ENCODE data around the gene MYL11.
"Not testable (repeated sequence)": the region's sequence is repeated elsewhere in the genome, so short reads cannot be mapped to it uniquely, and the experiment has no call there.

MYL11 gene

DNA sequence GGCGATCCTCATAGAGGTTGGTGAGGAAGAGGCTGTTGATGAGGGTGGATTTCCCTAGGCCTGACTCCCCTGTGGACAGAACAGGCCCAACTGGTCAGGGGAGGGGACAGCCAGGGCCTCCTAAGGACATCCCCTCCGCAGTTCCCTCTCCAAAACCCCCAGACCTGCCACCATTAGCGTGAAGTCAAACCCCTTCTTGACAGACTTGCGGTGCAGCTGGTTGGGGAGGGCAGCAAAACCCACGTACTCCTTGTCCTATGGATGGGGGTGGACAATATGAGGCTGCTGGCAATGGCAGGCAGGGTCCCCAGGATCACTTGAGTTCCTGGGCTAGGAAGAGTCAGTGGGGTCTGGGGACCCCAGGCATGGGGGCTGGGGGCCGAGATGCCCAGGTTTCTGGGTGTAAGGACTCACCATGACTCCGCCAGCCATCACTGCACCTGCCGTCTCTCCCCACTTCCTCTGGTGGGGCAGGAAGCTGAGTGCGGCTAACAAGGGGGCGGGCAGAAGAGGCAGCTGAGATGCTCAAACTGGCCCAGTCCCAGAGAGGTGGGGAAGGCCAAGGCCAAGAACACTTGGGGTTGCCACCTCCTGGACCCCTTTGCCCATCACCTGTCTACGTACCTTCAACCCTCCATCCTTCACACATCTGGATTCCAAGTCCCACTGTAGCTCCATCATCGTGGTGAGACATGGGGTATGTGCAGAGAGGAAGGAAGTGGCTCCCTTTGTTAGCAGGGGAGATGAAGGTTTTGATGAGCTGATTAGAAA lies 7.7 kb downstream of the MYL11 start, which contains the start of gene SEPTIN1:
Gene SEPTIN1, minus strand, starts transcription at position 451 of the 771 bp plus-strand sequence. Its CDS starts 19 bp downstream, at position 432.
- no peaks in the 10 kb centered on the region for H3K9me3 Mint-ChIP-seq
- TF ChIP-seq, protein P1, sequence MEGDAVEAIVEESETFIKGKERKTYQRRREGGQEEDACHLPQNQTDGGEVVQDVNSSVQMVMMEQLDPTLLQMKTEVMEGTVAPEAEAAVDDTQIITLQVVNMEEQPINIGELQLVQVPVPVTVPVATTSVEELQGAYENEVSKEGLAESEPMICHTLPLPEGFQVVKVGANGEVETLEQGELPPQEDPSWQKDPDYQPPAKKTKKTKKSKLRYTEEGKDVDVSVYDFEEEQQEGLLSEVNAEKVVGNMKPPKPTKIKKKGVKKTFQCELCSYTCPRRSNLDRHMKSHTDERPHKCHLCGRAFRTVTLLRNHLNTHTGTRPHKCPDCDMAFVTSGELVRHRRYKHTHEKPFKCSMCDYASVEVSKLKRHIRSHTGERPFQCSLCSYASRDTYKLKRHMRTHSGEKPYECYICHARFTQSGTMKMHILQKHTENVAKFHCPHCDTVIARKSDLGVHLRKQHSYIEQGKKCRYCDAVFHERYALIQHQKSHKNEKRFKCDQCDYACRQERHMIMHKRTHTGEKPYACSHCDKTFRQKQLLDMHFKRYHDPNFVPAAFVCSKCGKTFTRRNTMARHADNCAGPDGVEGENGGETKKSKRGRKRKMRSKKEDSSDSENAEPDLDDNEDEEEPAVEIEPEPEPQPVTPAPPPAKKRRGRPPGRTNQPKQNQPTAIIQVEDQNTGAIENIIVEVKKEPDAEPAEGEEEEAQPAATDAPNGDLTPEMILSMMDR (IDR thresholded peaks at IDR 0.05; ENCODE audit: unreplicated experiment in 3 of 3), result no peak
- H3K4me1 Mint-ChIP-seq, result peaks cover 20% of the 10 kb centered on the region
- H3K27me3 Mint-ChIP-seq (ENCODE audit: low read depth), result peaks cover 4% of the 10 kb centered on the region
- H3K27ac Mint-ChIP-seq, result peak within 1 kb of the TSS; percentile 33 to 92 (median 86)
- peak within 1 kb of the TSS in 2 of 3 experiments; percentile 53 to 58 for H3K4me3 Mint-ChIP-seq
- no peaks in the 10 kb centered on the region for H3K36me3 Mint-ChIP-seq (ENCODE audit: low read depth)

DNA sequence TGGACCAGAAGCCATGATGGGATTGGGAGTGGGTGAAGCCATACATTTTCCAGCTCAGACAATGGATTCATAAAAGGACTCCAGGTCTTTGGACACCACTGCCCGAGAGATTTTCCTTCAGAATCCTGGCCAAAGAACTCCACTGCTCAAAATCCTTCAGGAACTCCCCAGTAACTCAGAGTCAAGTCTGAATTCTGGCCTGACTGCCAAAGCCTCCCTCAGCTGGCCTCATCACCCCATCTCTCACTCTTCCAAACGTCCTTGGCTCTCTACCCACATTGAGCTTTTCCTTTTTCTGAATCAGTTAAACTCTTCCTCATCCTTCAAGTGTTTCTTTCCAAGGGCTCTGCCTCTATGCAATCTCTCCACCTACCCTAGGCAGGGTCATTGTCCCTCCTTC lies 8.9 kb downstream of the MYL11 start:
- Mint-ChIP-seq H3K4me1 (peaks cover 17% of the 10 kb centered on the region), H3K4me3 (peak overlapping the region in 2 of 3 experiments; percentile 53 to 58), H3K27ac (peak overlapping the region in 2 of 3 experiments; percentile 86 to 92), H3K27me3 (ENCODE audit: low read depth) (peaks cover 4% of the 10 kb centered on the region), H3K9me3 (no peaks in the 10 kb centered on the region), H3K36me3 (ENCODE audit: low read depth) (no peaks in the 10 kb centered on the region)
- TF ChIP-seq, protein P1 (IDR thresholded peaks at IDR 0.05; ENCODE audit: unreplicated experiment in 3 of 3), result no peak

DNA sequence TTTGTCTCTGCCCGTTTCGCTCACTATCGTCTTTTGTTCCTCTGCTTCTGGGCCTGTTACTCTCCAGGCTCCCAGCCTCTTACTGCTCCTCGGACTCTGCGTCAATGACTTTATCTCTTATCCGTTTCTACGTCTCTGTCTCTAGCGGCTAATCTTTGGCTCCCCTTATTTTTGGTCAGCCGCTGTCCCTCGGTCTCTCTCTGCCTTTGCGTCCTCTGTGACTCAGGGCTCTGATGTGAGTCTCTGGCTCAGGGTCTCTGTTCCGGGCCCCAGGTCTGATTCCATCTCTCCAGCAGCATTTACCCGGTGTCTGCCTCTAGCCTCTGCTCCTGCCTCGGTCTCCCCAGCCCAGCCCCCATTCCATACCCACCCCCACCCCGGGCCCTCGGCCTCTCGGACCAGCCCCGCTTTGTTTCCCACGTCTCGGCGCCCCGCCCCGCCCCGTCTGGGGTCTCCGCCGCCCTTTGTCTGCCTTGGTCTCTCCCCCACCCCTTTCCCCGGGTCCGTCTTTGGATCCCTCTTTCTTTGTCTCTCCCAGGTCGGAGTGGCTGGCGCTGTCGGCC lies 20.1 kb downstream of the MYL11 start:
- H3K27ac Mint-ChIP-seq, result peak overlapping the region; percentile 98 to 99 (median 99)
- no peaks in the 10 kb centered on the region for H3K27me3 Mint-ChIP-seq (ENCODE audit: low read depth)
- peaks cover 12% of the 10 kb centered on the region for H3K36me3 Mint-ChIP-seq (ENCODE audit: low read depth)
- no peaks in the 10 kb centered on the region for H3K9me3 Mint-ChIP-seq
- H3K4me1 Mint-ChIP-seq, result peaks cover 27% of the 10 kb centered on the region
- TF ChIP-seq, protein P1 (IDR thresholded peaks at IDR 0.05; ENCODE audit: unreplicated experiment in 3 of 3), result no peak
- peak overlapping the region; percentile 88 for H3K4me3 Mint-ChIP-seq

DNA sequence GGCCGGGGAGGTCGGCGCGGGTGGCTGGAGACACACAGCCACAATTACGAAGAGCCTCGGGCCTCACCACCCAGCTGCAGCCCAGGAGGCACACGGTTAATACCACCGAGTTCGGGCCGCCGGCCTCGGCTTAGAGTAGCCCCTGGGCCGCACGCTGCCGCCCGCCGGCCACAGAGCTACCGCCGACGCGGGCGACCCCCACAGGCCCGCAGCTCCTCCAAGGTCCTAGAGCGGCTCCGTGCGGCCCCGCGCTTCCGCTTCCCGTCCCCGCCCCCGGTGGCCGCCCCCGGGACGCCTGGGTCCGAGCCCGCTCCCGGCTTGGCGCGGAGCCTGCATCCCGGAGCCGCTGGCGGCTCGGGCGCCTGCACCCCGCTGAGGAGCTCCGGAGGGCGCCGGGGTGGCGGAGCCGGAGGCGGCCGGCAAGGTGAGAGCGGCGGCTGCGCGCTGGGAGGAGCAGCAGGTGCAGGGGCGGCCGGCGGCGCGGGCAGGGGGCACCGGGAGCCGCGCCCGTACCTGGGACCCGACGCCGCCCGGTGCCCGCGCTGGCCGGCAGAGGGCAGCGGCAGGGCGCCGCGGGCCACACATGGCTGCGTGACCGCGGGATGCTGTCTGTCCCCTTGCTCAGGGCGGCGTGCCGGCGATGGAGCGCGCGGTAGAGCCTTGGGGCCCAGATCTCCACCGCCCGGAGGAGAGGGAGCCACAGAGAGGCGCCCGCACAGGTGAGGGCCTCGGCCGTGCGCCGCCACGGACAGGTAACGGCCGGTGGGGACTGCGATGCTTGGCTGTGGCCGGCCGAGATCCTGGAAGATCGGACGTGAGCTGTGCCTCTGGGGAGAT lies 20.8 kb downstream of the MYL11 start, which contains the start of gene ZNF48:
Gene ZNF48, plus strand, starts transcription at position 266 of the 837 bp plus-strand sequence. Its CDS starts 375 bp downstream, at position 641.
- Mint-ChIP-seq H3K36me3 (ENCODE audit: low read depth) (peaks cover 16% of the 10 kb centered on the region), H3K9me3 (no peaks in the 10 kb centered on the region), H3K4me1 (peaks cover 32% of the 10 kb centered on the region), H3K4me3 (peak within 1 kb of the TSS; percentile 88 to 90 (median 89)), H3K27me3 (ENCODE audit: low read depth) (no peaks in the 10 kb centered on the region), H3K27ac (peak within 1 kb of the TSS; percentile 98 to 99 (median 99))
- TF ChIP-seq, protein P1 (IDR thresholded peaks at IDR 0.05; ENCODE audit: unreplicated experiment in 3 of 3), result peak; percentile 21 to 27 (median 21)

DNA sequence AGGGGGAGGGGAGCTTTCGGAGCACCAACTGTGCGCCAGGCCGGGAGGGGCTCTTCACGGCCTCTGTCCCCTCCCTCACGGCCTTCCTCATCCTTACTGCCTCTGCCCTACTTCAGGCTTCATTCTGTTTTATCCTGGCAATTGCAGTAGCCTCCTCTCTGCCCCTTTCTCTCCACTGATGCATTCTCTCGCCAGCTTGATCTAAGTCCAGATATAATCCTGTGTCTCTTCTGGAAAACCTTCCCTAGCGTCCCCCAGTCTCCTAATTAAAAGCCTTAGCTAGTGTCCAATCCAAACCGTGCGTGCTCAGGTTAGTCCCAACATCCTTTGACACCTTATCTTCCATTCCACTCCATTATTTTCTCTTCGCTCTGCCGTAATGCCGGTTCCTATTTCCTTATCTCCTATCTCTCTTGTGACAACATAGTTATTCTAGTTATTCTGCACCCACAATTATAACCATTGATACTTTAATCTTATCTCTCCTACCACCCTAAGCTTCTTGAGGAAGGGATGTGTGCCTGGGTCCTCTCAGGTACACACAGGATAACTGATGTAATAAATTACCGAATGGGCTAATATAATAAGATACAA lies 21.5 kb downstream of the MYL11 start:
- Mint-ChIP-seq H3K4me1 (peaks cover 32% of the 10 kb centered on the region), H3K27me3 (ENCODE audit: low read depth) (no peaks in the 10 kb centered on the region), H3K27ac (peak overlapping the region; percentile 83 to 92 (median 91)), H3K36me3 (ENCODE audit: low read depth) (peaks cover 16% of the 10 kb centered on the region), H3K9me3 (no peaks in the 10 kb centered on the region), H3K4me3 (peak overlapping the region; percentile 86 to 90 (median 89))
- TF ChIP-seq, protein P1 (IDR thresholded peaks at IDR 0.05; ENCODE audit: unreplicated experiment in 3 of 3), result no peak

DNA sequence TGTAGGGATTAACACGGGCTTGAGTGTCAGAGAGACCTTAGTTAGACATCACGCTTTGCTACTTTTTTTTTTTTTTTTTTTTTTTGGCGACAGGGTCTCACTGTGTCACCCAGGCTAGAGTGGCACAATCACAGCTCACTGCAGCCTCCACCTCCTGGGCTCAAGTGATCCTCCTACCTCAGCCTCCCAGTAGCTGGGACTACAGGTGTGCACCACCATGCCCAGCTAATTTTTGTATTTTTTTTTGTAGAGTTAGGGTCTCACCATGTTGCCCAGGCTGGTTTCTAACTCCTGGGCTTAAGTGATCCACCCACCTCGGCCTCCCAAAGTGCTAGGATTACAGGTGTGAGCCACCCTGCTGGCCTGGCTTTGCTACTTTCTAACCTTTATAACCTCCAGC lies 22.0 kb downstream of the MYL11 start:
- peak overlapping the region; percentile 78 to 91 (median 83) for H3K27ac Mint-ChIP-seq
- H3K4me1 Mint-ChIP-seq, result peaks cover 35% of the 10 kb centered on the region
- H3K27me3 Mint-ChIP-seq (ENCODE audit: low read depth); H3K9me3 Mint-ChIP-seq: not testable (repeated sequence)
- H3K4me3 Mint-ChIP-seq, result peak overlapping the region; percentile 86 to 90 (median 89)
- peaks cover 16% of the 10 kb centered on the region for H3K36me3 Mint-ChIP-seq (ENCODE audit: low read depth)

Measured in nephron (organoid).